ENCODE measurements around the gene PPP1CB.
A peak's percentile ranks its signal among the peaks of the same experiment; 100 is the strongest.

Gene PPP1CB

DNA sequence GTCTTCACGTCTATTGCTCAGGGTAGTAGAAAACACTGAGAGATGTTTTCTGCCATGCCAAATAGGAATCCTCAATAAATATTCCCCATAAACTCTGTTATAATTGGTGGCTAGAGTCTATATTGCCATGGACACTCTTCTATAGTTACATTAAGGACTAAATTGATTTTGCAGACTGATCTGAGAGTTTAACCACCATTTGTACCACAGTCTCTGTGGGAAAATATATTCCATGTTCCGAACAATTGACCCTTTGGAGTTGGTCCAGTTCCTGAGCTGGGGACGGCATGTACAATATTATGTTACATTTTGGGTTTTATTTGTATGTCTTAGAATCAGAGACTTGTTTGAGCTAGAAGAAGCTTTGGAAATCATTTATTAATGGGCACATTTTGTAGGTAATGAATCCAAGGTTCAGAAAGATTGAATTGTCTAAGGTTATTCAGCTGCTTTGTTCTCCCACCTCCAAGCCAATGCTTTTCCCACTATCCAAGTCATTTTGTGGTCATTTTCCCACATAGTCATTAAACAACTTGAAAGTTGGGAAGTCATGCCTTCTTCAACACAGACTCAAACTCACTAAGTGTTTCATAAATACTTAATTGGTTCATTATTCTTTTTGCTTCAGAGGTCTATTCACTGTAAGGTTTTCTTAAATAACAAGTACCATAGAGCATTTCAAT lies 5.1 kb upstream of the PPP1CB start:
- no peak overlapping the region for H3K27ac ChIP-seq (ENCODE audit: low read length)
- no peaks in the 10 kb centered on the region for H3K9me3 ChIP-seq (ENCODE audit: control insufficient read depth, low read depth, low read length)
- peaks cover 4% of the 10 kb centered on the region for H3K4me1 ChIP-seq (ENCODE audit: control insufficient read depth, low read depth, low read length)
- no peak overlapping the region for H3K9ac ChIP-seq (ENCODE audit: low read length)
- no peaks in the 10 kb centered on the region for H3K36me3 ChIP-seq (ENCODE audit: control insufficient read depth, low read depth, low read length)
- no peaks in the 10 kb centered on the region for H3K27me3 ChIP-seq (ENCODE audit: control insufficient read depth, insufficient read depth, low read length)
- H3K4me3 ChIP-seq (ENCODE audit: low read length) = no peak overlapping the region

DNA sequence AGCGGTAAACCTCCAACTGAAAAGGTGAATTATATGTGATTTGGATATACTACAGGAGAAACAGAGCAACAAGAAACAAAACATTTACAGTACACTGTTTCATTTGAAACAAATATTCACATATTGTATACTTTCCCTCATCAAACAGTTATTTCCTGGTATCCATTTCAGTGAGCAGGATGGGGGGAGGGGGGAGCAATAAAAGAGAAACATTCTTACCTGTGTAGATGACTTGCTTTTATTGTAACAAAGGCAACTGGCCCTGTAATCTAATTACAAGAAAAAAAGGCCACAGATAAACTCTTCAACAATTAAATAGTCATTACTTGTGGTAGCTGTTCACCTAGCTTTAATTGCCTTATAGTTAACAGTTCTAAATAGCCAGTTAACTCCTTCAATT lies 3.9 kb upstream of the PPP1CB start:
- Histone ChIP-seq H3K4me1 (ENCODE audit: control insufficient read depth, low read depth, low read length) (peaks cover 4% of the 10 kb centered on the region), H3K9ac (ENCODE audit: low read length) (no peak overlapping the region), H3K27me3 (ENCODE audit: control insufficient read depth, insufficient read depth, low read length) (no peaks in the 10 kb centered on the region), H3K4me3 (ENCODE audit: low read length) (no peak overlapping the region), H3K9me3 (ENCODE audit: control insufficient read depth, low read depth, low read length) (no peaks in the 10 kb centered on the region), H3K27ac (ENCODE audit: low read length) (no peak overlapping the region), H3K36me3 (ENCODE audit: control insufficient read depth, low read depth, low read length) (no peaks in the 10 kb centered on the region)

DNA sequence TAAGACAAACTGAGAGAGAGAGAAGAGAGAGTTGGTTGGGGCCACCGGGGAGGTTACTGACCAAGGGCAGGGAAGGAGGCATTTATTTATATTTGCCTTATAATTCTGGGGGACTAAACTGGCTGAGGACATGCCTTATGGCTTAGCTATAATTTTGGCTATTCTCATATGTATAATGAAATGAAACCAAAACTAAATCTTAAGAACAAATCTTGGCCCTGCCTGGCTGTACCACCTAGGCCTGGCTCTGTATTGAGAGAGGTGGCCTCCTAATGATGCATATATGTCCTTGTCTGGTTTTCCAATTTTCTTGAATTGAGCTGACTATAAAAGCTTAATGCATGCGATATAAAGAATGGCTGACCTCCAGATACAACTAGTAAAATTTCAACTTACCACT lies 3.5 kb upstream of the PPP1CB start:
- Histone ChIP-seq H3K4me3 (ENCODE audit: low read length) (no peak overlapping the region), H3K4me1 (ENCODE audit: control insufficient read depth, low read depth, low read length) (peaks cover 4% of the 10 kb centered on the region), H3K9ac (ENCODE audit: low read length) (no peak overlapping the region), H3K27ac (ENCODE audit: low read length) (no peak overlapping the region), H3K27me3 (ENCODE audit: control insufficient read depth, insufficient read depth, low read length) (no peaks in the 10 kb centered on the region), H3K9me3 (ENCODE audit: control insufficient read depth, low read depth, low read length) (no peaks in the 10 kb centered on the region), H3K36me3 (ENCODE audit: control insufficient read depth, low read depth, low read length) (no peaks in the 10 kb centered on the region)

DNA sequence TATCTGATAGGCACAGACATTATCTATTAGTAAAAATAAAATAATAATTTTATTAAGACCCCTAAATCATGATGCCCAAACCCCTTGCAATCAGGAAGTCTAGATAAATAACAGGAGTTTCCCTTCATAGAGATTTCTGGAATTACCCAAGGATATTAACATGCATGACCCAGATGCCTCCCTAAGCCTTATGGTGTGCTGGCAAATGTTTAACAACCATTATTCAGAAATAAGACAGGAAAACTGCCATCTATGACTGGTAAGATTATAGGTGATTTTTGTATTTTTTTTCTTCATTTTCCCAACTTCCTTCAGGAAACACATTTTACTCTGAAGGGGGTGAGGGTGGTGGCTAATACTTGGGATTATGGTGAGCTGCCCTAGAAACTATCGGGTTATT lies 2.7 kb upstream of the PPP1CB start:
- Histone ChIP-seq H3K27ac (ENCODE audit: low read length) (no peak overlapping the region), H3K9me3 (ENCODE audit: control insufficient read depth, low read depth, low read length) (no peaks in the 10 kb centered on the region), H3K36me3 (ENCODE audit: control insufficient read depth, low read depth, low read length) (no peaks in the 10 kb centered on the region), H3K9ac (ENCODE audit: low read length) (no peak overlapping the region), H3K27me3 (ENCODE audit: control insufficient read depth, insufficient read depth, low read length) (no peaks in the 10 kb centered on the region), H3K4me1 (ENCODE audit: control insufficient read depth, low read depth, low read length) (peaks cover 4% of the 10 kb centered on the region), H3K4me3 (ENCODE audit: low read length) (no peak overlapping the region)

DNA sequence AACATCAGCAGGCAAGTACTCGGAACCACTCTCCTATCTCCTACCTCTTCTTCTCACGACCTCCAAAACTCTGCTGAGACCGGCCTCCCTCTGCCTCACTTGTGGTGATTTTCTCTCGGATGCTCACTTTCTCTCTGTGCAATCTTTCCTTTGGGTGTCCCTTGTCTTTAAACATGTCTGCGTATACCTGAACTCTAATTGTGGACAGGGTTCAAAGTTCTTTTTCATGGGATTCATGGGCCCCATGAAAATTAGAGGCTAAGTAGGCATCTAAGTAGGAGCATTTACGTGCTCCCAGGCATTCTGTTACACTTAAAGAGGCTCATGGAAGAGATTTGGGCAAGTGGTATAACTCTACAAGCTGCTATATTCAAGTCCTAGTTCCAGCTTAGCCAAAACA lies 2.1 kb upstream of the PPP1CB start:
- peaks cover 4% of the 10 kb centered on the region for H3K4me1 ChIP-seq (ENCODE audit: control insufficient read depth, low read depth, low read length)
- no peak overlapping the region for H3K27ac ChIP-seq (ENCODE audit: low read length)
- no peaks in the 10 kb centered on the region for H3K9me3 ChIP-seq (ENCODE audit: control insufficient read depth, low read depth, low read length)
- H3K4me3 ChIP-seq (ENCODE audit: low read length) = no peak overlapping the region
- no peaks in the 10 kb centered on the region for H3K36me3 ChIP-seq (ENCODE audit: control insufficient read depth, low read depth, low read length)
- no peaks in the 10 kb centered on the region for H3K27me3 ChIP-seq (ENCODE audit: control insufficient read depth, insufficient read depth, low read length)
- H3K9ac ChIP-seq (ENCODE audit: low read length) = no peak overlapping the region

DNA sequence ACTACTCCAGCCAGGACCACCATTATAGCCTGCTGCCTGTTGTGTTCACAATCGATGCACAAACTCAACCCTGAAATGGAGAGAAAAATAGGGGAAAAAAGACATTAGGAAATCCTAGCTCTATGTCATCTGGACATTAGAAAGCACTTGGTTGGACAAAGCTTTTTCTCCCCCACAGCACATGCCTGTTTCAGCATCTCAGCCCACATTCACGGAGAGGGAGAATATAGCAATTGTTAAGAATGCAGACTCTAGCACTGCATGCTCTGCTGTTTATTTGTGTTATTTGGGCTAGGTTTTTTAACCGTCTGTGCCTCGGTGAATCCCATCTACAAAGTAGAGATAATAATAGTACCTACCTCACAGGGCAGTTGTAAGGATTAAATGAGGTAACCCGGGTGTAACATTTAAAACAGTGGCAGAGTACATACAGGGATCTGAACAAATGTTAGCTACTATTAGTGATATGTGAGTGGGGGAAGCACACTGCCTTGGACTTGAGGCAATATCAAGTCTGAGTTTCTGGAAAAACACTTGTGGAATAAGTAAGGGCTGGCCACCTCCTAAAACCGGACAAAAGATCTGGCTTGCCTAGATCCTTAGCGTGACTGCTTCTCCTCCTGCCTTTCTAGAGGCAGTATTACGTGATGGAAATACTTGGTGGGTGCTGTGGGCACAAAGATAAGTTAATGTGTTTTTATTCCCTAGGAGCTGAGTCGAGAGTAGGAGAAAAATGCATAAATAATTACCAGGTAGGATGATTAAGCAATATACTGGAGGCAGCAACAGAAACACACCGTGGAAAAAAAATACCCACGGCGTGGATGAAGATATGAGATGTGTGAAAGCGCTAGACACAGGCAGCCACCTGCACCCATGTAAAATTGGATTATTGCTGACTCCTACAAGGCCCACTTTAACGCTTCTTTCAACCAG lies 1.0 kb upstream of the PPP1CB start:
- H3K27ac ChIP-seq (ENCODE audit: low read length) = peak overlapping the region; percentile 59
- H3K27me3 ChIP-seq (ENCODE audit: control insufficient read depth, insufficient read depth, low read length) = no peaks in the 10 kb centered on the region
- no peaks in the 10 kb centered on the region for H3K36me3 ChIP-seq (ENCODE audit: control insufficient read depth, low read depth, low read length)
- H3K4me1 ChIP-seq (ENCODE audit: control insufficient read depth, low read depth, low read length) = peaks cover 12% of the 10 kb centered on the region
- H3K9ac ChIP-seq (ENCODE audit: low read length) = peak overlapping the region; percentile 96
- peak overlapping the region; percentile 95 for H3K4me3 ChIP-seq (ENCODE audit: low read length)
- no peaks in the 10 kb centered on the region for H3K9me3 ChIP-seq (ENCODE audit: control insufficient read depth, low read depth, low read length)

DNA sequence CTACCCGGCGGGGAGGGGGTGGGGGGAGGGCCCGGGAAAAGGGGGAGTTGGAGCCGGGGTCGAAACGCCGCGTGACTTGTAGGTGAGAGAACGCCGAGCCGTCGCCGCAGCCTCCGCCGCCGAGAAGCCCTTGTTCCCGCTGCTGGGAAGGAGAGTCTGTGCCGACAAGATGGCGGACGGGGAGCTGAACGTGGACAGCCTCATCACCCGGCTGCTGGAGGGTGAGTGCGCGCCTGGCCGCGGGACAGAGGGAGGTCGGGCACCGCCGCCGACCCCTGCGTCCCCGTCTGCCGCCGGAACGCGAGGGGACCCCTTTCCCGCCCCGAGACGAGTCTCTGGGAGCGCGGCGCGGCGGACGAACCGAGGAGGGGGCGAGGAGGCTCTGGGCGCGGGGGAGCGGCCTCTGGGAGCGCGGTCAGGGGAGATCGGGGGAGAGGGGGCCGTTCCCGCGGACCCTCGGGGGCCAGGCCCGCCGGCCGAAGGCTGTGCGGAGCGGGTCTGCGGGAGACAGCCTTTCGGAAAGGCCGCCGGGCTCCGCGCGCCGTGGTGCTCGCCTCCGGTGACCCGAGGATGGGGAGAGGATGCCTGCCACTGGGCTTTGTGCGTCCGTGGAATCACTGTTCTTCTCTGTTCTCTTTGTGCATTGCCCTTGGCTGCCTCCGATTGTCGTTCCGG lies 463 bp downstream of the PPP1CB start:
- Histone ChIP-seq H3K9ac (ENCODE audit: low read length) (peak overlapping the region; percentile 96), H3K36me3 (ENCODE audit: control insufficient read depth, low read depth, low read length) (no peaks in the 10 kb centered on the region), H3K9me3 (ENCODE audit: control insufficient read depth, low read depth, low read length) (no peaks in the 10 kb centered on the region), H3K4me1 (ENCODE audit: control insufficient read depth, low read depth, low read length) (peaks cover 12% of the 10 kb centered on the region), H3K4me3 (ENCODE audit: low read length) (peak overlapping the region; percentile 95), H3K27ac (ENCODE audit: low read length) (peak overlapping the region; percentile 54), H3K27me3 (ENCODE audit: control insufficient read depth, insufficient read depth, low read length) (no peaks in the 10 kb centered on the region)

DNA sequence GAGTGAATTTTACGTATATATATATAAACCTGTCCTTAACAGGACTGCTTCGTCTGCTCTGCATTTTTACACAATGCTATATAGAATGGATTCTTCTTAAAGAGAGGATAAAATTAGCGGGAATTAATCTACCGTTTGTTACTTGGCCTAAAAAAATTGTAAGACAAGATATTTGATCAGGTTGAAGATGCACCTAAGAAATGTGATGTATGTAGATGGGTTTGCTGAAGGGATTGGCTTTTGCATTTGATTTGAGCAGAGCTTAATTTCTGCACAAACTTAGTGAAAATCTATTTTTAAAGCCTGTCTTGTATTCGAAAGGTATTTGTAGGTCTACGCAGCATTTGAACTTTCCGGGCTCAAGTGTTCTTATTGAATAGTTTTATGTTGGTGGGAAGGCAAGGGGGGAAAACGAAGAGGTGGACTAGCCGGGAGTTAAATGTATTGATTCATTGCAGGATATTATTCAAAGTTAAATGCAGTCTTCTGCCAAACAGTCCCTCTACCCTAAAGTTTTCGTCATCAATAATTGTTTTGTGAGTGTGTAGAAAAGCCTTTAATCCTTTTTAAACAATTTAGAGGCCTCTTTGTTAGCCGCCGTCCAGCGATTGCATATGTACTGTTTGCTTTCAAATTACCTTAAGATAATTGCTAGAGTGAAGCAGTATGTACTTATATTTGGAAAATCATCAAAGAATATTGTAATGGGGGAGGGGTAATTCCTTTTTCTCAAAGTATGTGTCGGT lies 1.2 kb downstream of the PPP1CB start:
- Histone ChIP-seq H3K27ac (ENCODE audit: low read length) (peak overlapping the region; percentile 54), H3K9ac (ENCODE audit: low read length) (peak overlapping the region; percentile 96), H3K27me3 (ENCODE audit: control insufficient read depth, insufficient read depth, low read length) (no peaks in the 10 kb centered on the region), H3K36me3 (ENCODE audit: control insufficient read depth, low read depth, low read length) (no peaks in the 10 kb centered on the region), H3K9me3 (ENCODE audit: control insufficient read depth, low read depth, low read length) (no peaks in the 10 kb centered on the region), H3K4me3 (ENCODE audit: low read length) (peak overlapping the region; percentile 95), H3K4me1 (ENCODE audit: control insufficient read depth, low read depth, low read length) (peaks cover 12% of the 10 kb centered on the region)

DNA sequence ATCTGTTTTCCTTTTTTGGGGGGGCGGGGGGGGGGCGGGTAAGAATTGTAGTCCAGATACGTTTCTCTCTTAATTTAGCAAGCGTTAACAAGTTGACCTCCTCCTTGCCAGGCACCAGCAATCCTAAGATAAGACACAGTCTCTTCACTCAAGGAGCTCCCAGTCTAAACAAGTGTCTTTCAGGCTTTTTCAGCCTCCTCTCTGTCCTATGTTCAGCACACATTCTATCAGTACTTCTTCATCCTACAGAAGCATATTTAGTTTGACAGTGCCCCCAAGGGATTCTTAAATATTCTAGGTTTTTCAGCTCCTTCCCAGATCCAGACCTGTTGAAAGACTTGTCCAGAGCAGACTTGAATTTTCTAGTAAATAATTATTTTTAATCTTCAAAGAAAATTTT lies 2.7 kb downstream of the PPP1CB start:
- Histone ChIP-seq H3K4me3 (ENCODE audit: low read length) (no peak overlapping the region), H3K27ac (ENCODE audit: low read length) (no peak overlapping the region), H3K9me3 (ENCODE audit: control insufficient read depth, low read depth, low read length) (no peaks in the 10 kb centered on the region), H3K36me3 (ENCODE audit: control insufficient read depth, low read depth, low read length) (no peaks in the 10 kb centered on the region), H3K27me3 (ENCODE audit: control insufficient read depth, insufficient read depth, low read length) (no peaks in the 10 kb centered on the region), H3K9ac (ENCODE audit: low read length) (no peak overlapping the region), H3K4me1 (ENCODE audit: control insufficient read depth, low read depth, low read length) (peaks cover 12% of the 10 kb centered on the region)

DNA sequence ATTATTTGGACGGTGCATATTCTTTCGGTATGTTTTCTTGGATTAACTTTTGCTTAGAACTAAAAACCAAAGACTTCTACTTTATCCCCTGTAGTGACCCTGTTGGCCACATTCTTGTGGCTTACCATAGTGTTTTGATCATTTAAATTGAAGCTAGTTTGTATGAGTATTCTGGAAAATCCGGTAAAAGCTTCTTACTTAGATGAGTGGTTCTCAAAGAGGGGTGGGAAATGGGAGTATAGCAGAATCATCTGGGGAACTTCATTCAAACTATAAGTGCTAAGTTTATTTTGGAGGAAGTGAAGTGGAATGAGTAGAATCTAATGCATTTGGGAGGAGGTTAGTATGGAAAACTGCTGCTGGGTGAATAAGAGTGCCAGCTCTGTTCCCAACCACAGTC lies 3.8 kb downstream of the PPP1CB start:
- H3K27ac ChIP-seq (ENCODE audit: low read length) = no peak overlapping the region
- no peaks in the 10 kb centered on the region for H3K9me3 ChIP-seq (ENCODE audit: control insufficient read depth, low read depth, low read length)
- peaks cover 12% of the 10 kb centered on the region for H3K4me1 ChIP-seq (ENCODE audit: control insufficient read depth, low read depth, low read length)
- H3K27me3 ChIP-seq (ENCODE audit: control insufficient read depth, insufficient read depth, low read length) = no peaks in the 10 kb centered on the region
- H3K4me3 ChIP-seq (ENCODE audit: low read length) = no peak overlapping the region
- peaks cover 5% of the 10 kb centered on the region for H3K36me3 ChIP-seq (ENCODE audit: control insufficient read depth, low read depth, low read length)
- H3K9ac ChIP-seq (ENCODE audit: low read length) = no peak overlapping the region

DNA sequence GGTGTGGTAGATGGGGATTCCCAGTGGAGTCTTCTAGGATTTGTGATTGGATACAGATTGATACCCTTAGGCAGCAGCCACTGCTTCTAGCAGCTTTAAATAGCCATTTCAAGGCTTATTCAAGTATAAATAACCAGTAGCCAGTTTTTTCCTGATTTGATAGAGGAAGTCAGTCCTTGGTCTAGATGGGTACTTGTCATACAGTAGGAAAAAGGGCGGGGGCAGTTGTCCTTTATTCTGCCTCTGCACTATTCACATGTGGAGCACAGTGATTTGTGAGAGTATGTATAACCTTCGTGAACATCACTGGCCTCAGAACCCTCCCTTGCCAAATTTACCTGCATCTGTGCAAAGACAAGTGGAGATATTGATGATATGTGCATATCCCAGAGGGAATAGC lies 6.8 kb downstream of the PPP1CB start:
- H3K9me3 ChIP-seq (ENCODE audit: control insufficient read depth, low read depth, low read length) = no peaks in the 10 kb centered on the region
- H3K27ac ChIP-seq (ENCODE audit: low read length) = no peak overlapping the region
- peaks cover 8% of the 10 kb centered on the region for H3K4me1 ChIP-seq (ENCODE audit: control insufficient read depth, low read depth, low read length)
- H3K27me3 ChIP-seq (ENCODE audit: control insufficient read depth, insufficient read depth, low read length) = no peaks in the 10 kb centered on the region
- H3K4me3 ChIP-seq (ENCODE audit: low read length) = no peak overlapping the region
- H3K9ac ChIP-seq (ENCODE audit: low read length) = no peak overlapping the region
- H3K36me3 ChIP-seq (ENCODE audit: control insufficient read depth, low read depth, low read length) = peaks cover 10% of the 10 kb centered on the region

Measured in iPS-18a (cell line).